Ovary (tissue), 9 donors: ENCODE measurements around the gene PTPN1. TPM values are rescaled to one million over a fixed set of nuclear protein-coding genes. Genes with fewer than 3 reads are reported as not detected.
"Not testable (repeated sequence)": the region's sequence is repeated elsewhere in the genome, so short reads cannot be mapped to it uniquely, and the experiment has no call there.

Experiments used
- DNase-seq, 5 donors: peaks; one replicate each; pipeline ENCODE4 v3.0.0-alpha.2; 2019 to 2020
- H3K27ac ChIP-seq, 2 donors: fragments of 200-600 bp; one replicate each; pipeline versions ENCODE4 v1.5.1 to v1.8.0; 2019 to 2022
- H3K27me3 ChIP-seq: fragments of 200-600 bp; one replicate; pipeline ENCODE4 v1.8.0; 2022
- H3K36me3 ChIP-seq: fragments of 200-600 bp; sonication (generic); one replicate; pipeline ENCODE4 v1.5.1; 2019
- H3K4me1 ChIP-seq: one replicate; pipeline ENCODE4 v1.8.1; 2013; ENCODE audit warnings: mild to moderate bottlenecking, moderate library complexity; ENCODE audit not compliant: insufficient read depth
- H3K4me3 ChIP-seq: fragments of 200-600 bp; sonication (generic); one replicate; pipeline ENCODE4 v1.5.1; 2017
- H3K9me3 ChIP-seq, 2 donors: fragments of 200-600 bp in 1 of 2; sonication (generic) in 1 of 2; one replicate each; pipeline versions ENCODE4 v1.5.1 to v1.8.1; 2013 to 2019; ENCODE audit warnings: mild to moderate bottlenecking in 1 of 2, moderate library complexity in 1 of 2
- CTCF ChIP-seq, 3 donors: fragments of 450-650 bp in 2 of 3; fragments of 200-600 bp in 1 of 3; IDR thresholded peaks; one replicate each; pipeline versions ENCODE4 v1.5.1 to v1.8.0; 2016 to 2022; ENCODE audit warnings: antibody characterized with exemption in 3 of 3, mild to moderate bottlenecking in 1 of 3
- EP300 ChIP-seq: sonication (generic); formaldehyde crosslinking; IDR thresholded peaks from one replicate; pipeline ENCODE4 v1.6.1; 2017; ENCODE audit warnings: antibody characterized with exemption
- POLR2A ChIP-seq: fragments of 450-650 bp; IDR thresholded peaks from one replicate; pipeline ENCODE4 v1.6.1; 2017; ENCODE audit warnings: antibody characterized with exemption, mild to moderate bottlenecking, moderate library complexity
- WGBS, 3 donors: extraction: QIAGEN DNeasy Blood & Tissue Kit in 1 of 3; methylation state at CpG; one replicate each; pipeline versions ENCODE4 v1.1.5 to v1.1.7; 2013 to 2017; 5-methylcytosine and 5-hydroxymethylcytosine counted together
- intact Hi-C, 4 donors: fragments of 100-400 bp; cut with DNase I; formaldehyde crosslinking; loops; one replicate each; pipeline versions ENCODE4 v1.11.0 to v1.15.1; 2022 to 2023
- polyA plus RNA-seq, 2 donors: library from polyadenylated mRNA; stranded (reverse); fragments of 200-250 nt in 1 of 2; fragments of 350-450 nt in 1 of 2; fragmentation: Illumina TruSeq in 1 of 2; extraction: RNeasy Lipid Tissue Mini Kit (QIAGEN cat#74804) in 1 of 2; gene quantifications; one replicate each; pipeline ENCODE4 v1.2.3, GENCODE V29; 2013 to 2014
- total RNA-seq, 7 donors: library from RNA; depleted of rRNA in 2 of 7; stranded (reverse); fragments of >200 nt in 2 of 7; fragmentation: NEBNext Ultra II Directional in 3 of 7; extraction: Animal tissue kit (Norgen Biotek cat#: 25700) in 3 of 7; gene quantifications; one replicate each; pipeline versions ENCODE4 v1.1.0 to v1.2.4, GENCODE V29; 2016 to 2023
- donor health status: DM: no; HTN: no; CAD: no; lungs with moderate emphysema.
- donor health status: DM: no; HTN: no; CAD: no.
- donor health status: Bipolar disorder and iron deficiency.
- donor health status: DM: yes; HTN: yes; CAD: no.
- donor health status: DM: no; HTN: no; CAD: no.
- donor health status: DM: yes; HTN: yes; CAD: no.

PTPN1 gene
- total and polyA plus RNA-seq, 9 donors = 17.6 to 36.7 (median 26.6) TPM

GRCh38 chr20:50538276-50538675 is 28.1 kb downstream of the PTPN1 start:
- intact Hi-C loops = no loop called here
- DNase-seq = no peak
- WGBS, 3 donors = 18 to 45% (median 41%) methylated on average over 4 of the region's 4 CpGs
- Histone ChIP-seq H3K27me3 (no peaks in the 10 kb centered on the region), H3K36me3 (no peaks in the 10 kb centered on the region), H3K9me3 (no peaks in the 10 kb centered on the region), H3K4me1 (peaks cover 26% of the 10 kb centered on the region), H3K4me3 (no peak overlapping the region), H3K27ac (peak overlapping the region in 1 of 2 donors; percentile 4)
- TF ChIP-seq CTCF (IDR thresholded peaks at IDR 0.05) = no peak
- TF ChIP-seq EP300 = no peak

- H3K27me3 ChIP-seq, H3K9me3 ChIP-seq, H3K36me3 ChIP-seq, H3K4me3 ChIP-seq, intact Hi-C loops, DNase-seq, H3K27ac ChIP-seq: not testable (repeated sequence)
- H3K4me1 ChIP-seq = peaks cover 26% of the 10 kb centered on the region
- WGBS, 3 donors = 96 to 98% (median 97%) methylated on average over 8 of the region's 8 CpGs
Measured at GRCh38 chr20:50539798-50540197, 29.6 kb downstream of the PTPN1 start.

GRCh38 chr20:50540620-50541605 is 30.7 kb downstream of the PTPN1 start:
- Histone ChIP-seq H3K4me3 (no peak overlapping the region), H3K36me3 (no peaks in the 10 kb centered on the region), H3K27ac (peak overlapping the region in 1 of 2 donors; percentile 47), H3K27me3 (no peaks in the 10 kb centered on the region), H3K4me1 (peaks cover 20% of the 10 kb centered on the region), H3K9me3 (no peaks in the 10 kb centered on the region)
- DNase-seq = no peak
- intact Hi-C loops = no loop called here
- WGBS, 3 donors = 41 to 53% (median 48%) methylated on average over 14 of the region's 14 CpGs
- TF ChIP-seq EP300 = peak; percentile 55
- TF ChIP-seq CTCF (IDR thresholded peaks at IDR 0.05) = no peak
- no peak for TF ChIP-seq POLR2A

- intact Hi-C loops = no loop called here
- no peak for DNase-seq
- no peaks in the 10 kb centered on the region for H3K27me3 ChIP-seq
- H3K4me3 ChIP-seq = no peak overlapping the region
- 63 to 74% (median 66%) methylated on average over 5 of the region's 5 CpGs for WGBS, 3 donors
- TF ChIP-seq CTCF (IDR thresholded peaks at IDR 0.05) (no peak), EP300 (no peak), POLR2A (no peak)
- no peaks in the 10 kb centered on the region for H3K36me3 ChIP-seq
- H3K27ac ChIP-seq = peak overlapping the region in 1 of 2 donors; percentile 47
- no peaks in the 10 kb centered on the region for H3K9me3 ChIP-seq
- peaks cover 20% of the 10 kb centered on the region for H3K4me1 ChIP-seq
Measured at GRCh38 chr20:50541606-50542041, 31.4 kb downstream of the PTPN1 start.

GRCh38 chr20:50543326-50543725 is 33.1 kb downstream of the PTPN1 start:
- H3K4me1 ChIP-seq = peaks cover 17% of the 10 kb centered on the region

More at GRCh38 chr20:50543326-50543725, 33.1 kb downstream of the PTPN1 start:
- peak overlapping the region in 1 of 2 donors; percentile 13 for H3K27ac ChIP-seq
- DNase-seq = no peak
- no peak for TF ChIP-seq CTCF (IDR thresholded peaks at IDR 0.05)
- no peak for TF ChIP-seq EP300
- no peak for TF ChIP-seq POLR2A
- intact Hi-C loops = no loop called here
- no peaks in the 10 kb centered on the region for H3K27me3 ChIP-seq
- no peaks in the 10 kb centered on the region for H3K36me3 ChIP-seq
- WGBS, 3 donors = 7 to 20% (median 20%) methylated on average over 5 of the region's 5 CpGs
- H3K4me3 ChIP-seq = no peak overlapping the region
- H3K9me3 ChIP-seq = no peaks in the 10 kb centered on the region
